HEK293 (cell line): ENCODE data around the gene ALPK3.

Experiments used
- CTCF ChIP-seq: fragments of 450-650 bp; formaldehyde crosslinking; IDR thresholded peaks from 2 replicates; pipeline ENCODE4 v1.5.1; 2016; ENCODE audit warnings: missing biosample characterization, missing genetic modification characterization
- PBX3 ChIP-seq: sonication (generic); formaldehyde crosslinking; IDR thresholded peaks from 2 replicates; pipeline ENCODE4 v1.8.1; 2022; ENCODE audit warnings: mild to moderate bottlenecking, moderate library complexity, missing genetic modification reagents
- ZIC2 ChIP-seq: fragments of 450-650 bp; formaldehyde crosslinking; IDR thresholded peaks from 2 replicates; pipeline ENCODE4 v1.5.1; 2016; ENCODE audit warnings: missing biosample characterization, missing genetic modification characterization
- ZNF157 ChIP-seq: fragments of 450-650 bp; formaldehyde crosslinking; IDR thresholded peaks from 2 replicates; pipeline ENCODE4 v1.5.1; 2016; ENCODE audit warnings: missing biosample characterization, missing genetic modification characterization
- ZNF18 ChIP-seq: fragments of 450-650 bp; formaldehyde crosslinking; IDR thresholded peaks from 2 replicates; pipeline ENCODE4 v1.5.1; 2016; ENCODE audit warnings: missing biosample characterization, missing genetic modification characterization
- ZNF274 ChIP-seq, 2 experiments: fragments of 200-500 bp in 1 of 2; fragments of 450-650 bp in 1 of 2; sonication (Bioruptor generic) in 1 of 2; formaldehyde crosslinking in 1 of 2; IDR thresholded peaks; 2 replicates each; pipeline versions ENCODE4 v1.5.1 to v1.6.1; 2014 to 2016; ENCODE audit warnings: borderline replicate concordance in 1 of 2, inconsistent platforms in 1 of 2, low read length in 1 of 2, missing biosample characterization in 1 of 2, missing genetic modification characterization in 1 of 2
- ZNF302 ChIP-seq: fragments of 450-650 bp; formaldehyde crosslinking; IDR thresholded peaks from 2 replicates; pipeline ENCODE4 v1.5.1; 2016; ENCODE audit warnings: missing biosample characterization, missing genetic modification characterization, low read depth

GRCh38 chr15:84892786-84893307, 75.7 kb downstream of the ALPK3 start:
- TF ChIP-seq ZIC2 (tag by site-specific recombination) = no peak
- TF ChIP-seq PBX3 (CRISPR knock-in tag) = no peak
- no peak for TF ChIP-seq ZNF274 (IDR thresholded peaks at IDR 0.05; ENCODE audit: low read length)
- TF ChIP-seq ZNF274 (tag by site-specific recombination; IDR thresholded peaks at IDR 0.05; ENCODE audit: borderline replicate concordance) = no peak
- no peak for TF ChIP-seq CTCF (tag by site-specific recombination)
- no peak for TF ChIP-seq ZNF18
- TF ChIP-seq ZNF302 (tag by site-specific recombination) = no peak
- no peak for TF ChIP-seq ZNF157
